Osteoblast (primary cell): ENCODE measurements around the gene LPCAT3. TPM values are rescaled to one million over a fixed set of nuclear protein-coding genes. Genes with fewer than 3 reads are reported as not detected.
A peak's percentile ranks its signal among the peaks of the same experiment; 100 is the strongest.

Source experiments
- DNase-seq: peaks from one replicate; pipeline ENCODE4 v3.0.0; 2011; ENCODE audit warnings: low spot score, mixed read lengths; ENCODE audit not compliant: insufficient read length; ENCODE audit errors: missing footprints
- H2AFZ ChIP-seq: 2 replicates; pipeline ENCODE4 v1.6.0; 2011; ENCODE audit warnings: mild to moderate bottlenecking, low read length
- H3K27ac ChIP-seq: 2 replicates; pipeline ENCODE4 v1.5.1; 2011; ENCODE audit warnings: mild to moderate bottlenecking, low read depth, low read length, moderate library complexity
- H3K27me3 ChIP-seq: 2 replicates; pipeline ENCODE4 v1.6.0; 2012; ENCODE audit warnings: mild to moderate bottlenecking, control low read depth, inconsistent platforms, low read length, moderate library complexity; ENCODE audit not compliant: insufficient read depth
- H3K36me3 ChIP-seq: 2 replicates; pipeline ENCODE4 v1.5.1; 2011; ENCODE audit warnings: mild to moderate bottlenecking, low read length, control low read depth, moderate library complexity; ENCODE audit not compliant: insufficient read depth
- H3K4me1 ChIP-seq: 2 replicates; pipeline ENCODE4 v1.5.1; 2011; ENCODE audit warnings: mild to moderate bottlenecking, low read length, control low read depth, moderate library complexity; ENCODE audit not compliant: insufficient read depth
- H3K4me2 ChIP-seq: 2 replicates; pipeline ENCODE4 v1.6.0; 2011; ENCODE audit warnings: mild to moderate bottlenecking, low read length; ENCODE audit not compliant: insufficient read depth
- H3K4me3 ChIP-seq: fragments of 200-600 bp; sonication (generic); 3 replicates; pipeline ENCODE4 v1.5.1; 2012; ENCODE audit warnings: mild to moderate bottlenecking, low read length, inconsistent platforms; ENCODE audit not compliant: insufficient read depth
- H3K79me2 ChIP-seq: 2 replicates; pipeline ENCODE4 v1.6.0; 2012; ENCODE audit warnings: mild to moderate bottlenecking, low read length, control low read depth, inconsistent platforms; ENCODE audit not compliant: insufficient read depth
- H3K9me3 ChIP-seq: 2 replicates; pipeline ENCODE4 v1.5.1; 2011; ENCODE audit warnings: low read depth, low read length, control low read depth
- H4K20me1 ChIP-seq: 2 replicates; pipeline ENCODE4 v1.6.0; 2012; ENCODE audit warnings: mild to moderate bottlenecking, low read length, control low read depth; ENCODE audit not compliant: insufficient read depth
- small RNA-seq: library from RNA; depleted of rRNA; stranded (forward); fragments of <200 nt; gene quantifications from one replicate; pipeline ENCODE3, GENCODE V24; 2012
- total RNA-seq: library from RNA; depleted of rRNA; stranded (reverse); fragments of >200 nt; gene quantifications from 2 replicates; pipeline ENCODE4 v1.2.3, GENCODE V29; 2012
- TF ChIP-seq, protein P1 (sequence below): IDR thresholded peaks from 2 replicates; pipeline ENCODE4 v1.5.1; 2011; ENCODE audit warnings: mild to moderate bottlenecking, low read depth, low read length, moderate library complexity; ENCODE audit errors: extremely low read depth

The LPCAT3 gene
- total RNA-seq, 1 donor, result 20.3 TPM

DNA sequence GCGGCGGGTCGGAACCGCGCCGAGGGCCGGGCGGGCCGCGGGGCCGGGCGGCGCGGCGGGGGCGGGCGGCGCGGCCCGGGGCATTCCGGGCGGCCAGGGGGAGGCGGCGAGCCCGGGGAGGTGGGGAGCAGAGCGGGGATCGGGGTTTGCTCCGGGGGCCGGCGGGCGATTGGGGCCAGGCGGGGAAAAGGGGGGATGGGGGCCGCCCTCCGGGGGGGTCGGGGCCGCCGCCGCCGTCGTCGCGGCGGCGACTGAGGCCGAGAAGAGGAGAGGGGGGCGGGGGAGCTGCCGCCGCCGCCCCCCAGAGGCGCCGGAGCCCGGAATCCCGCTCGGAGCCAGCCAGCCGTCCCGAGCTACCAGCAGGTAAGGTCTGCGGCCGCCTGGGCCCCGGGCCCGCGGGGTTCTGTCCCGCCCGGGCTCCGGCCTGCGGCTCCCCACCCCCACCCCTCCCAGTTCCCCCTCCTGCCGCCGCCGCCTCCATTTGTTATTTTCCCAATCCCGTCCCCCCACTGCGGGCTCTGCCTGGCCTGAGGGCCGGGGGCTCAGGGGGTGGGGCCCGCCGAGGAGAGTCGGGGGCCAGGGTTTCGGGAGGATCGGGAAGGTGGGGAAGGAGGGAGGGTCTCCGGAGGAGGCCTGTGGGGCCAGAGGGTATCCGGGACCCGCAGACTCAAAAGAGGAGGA, 90.1 kb downstream of the LPCAT3 start:
- peak overlapping the region; percentile 34 for H3K27ac ChIP-seq
- no peaks in the 10 kb centered on the region for H3K27me3 ChIP-seq
- DNase-seq, result peak; percentile 92
- H2AFZ ChIP-seq, result no peak overlapping the region
- TF ChIP-seq, protein P1, sequence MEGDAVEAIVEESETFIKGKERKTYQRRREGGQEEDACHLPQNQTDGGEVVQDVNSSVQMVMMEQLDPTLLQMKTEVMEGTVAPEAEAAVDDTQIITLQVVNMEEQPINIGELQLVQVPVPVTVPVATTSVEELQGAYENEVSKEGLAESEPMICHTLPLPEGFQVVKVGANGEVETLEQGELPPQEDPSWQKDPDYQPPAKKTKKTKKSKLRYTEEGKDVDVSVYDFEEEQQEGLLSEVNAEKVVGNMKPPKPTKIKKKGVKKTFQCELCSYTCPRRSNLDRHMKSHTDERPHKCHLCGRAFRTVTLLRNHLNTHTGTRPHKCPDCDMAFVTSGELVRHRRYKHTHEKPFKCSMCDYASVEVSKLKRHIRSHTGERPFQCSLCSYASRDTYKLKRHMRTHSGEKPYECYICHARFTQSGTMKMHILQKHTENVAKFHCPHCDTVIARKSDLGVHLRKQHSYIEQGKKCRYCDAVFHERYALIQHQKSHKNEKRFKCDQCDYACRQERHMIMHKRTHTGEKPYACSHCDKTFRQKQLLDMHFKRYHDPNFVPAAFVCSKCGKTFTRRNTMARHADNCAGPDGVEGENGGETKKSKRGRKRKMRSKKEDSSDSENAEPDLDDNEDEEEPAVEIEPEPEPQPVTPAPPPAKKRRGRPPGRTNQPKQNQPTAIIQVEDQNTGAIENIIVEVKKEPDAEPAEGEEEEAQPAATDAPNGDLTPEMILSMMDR, result no peak
- no peaks in the 10 kb centered on the region for H3K9me3 ChIP-seq
- peaks cover 55% of the 10 kb centered on the region for H3K4me1 ChIP-seq
- peaks cover 31% of the 10 kb centered on the region for H4K20me1 ChIP-seq
- H3K4me2 ChIP-seq, result peak overlapping the region; percentile 94
- peaks cover 8% of the 10 kb centered on the region for H3K36me3 ChIP-seq
- peak overlapping the region; percentile 89 for H3K4me3 ChIP-seq
- H3K79me2 ChIP-seq, result peaks cover 58% of the 10 kb centered on the region

DNA sequence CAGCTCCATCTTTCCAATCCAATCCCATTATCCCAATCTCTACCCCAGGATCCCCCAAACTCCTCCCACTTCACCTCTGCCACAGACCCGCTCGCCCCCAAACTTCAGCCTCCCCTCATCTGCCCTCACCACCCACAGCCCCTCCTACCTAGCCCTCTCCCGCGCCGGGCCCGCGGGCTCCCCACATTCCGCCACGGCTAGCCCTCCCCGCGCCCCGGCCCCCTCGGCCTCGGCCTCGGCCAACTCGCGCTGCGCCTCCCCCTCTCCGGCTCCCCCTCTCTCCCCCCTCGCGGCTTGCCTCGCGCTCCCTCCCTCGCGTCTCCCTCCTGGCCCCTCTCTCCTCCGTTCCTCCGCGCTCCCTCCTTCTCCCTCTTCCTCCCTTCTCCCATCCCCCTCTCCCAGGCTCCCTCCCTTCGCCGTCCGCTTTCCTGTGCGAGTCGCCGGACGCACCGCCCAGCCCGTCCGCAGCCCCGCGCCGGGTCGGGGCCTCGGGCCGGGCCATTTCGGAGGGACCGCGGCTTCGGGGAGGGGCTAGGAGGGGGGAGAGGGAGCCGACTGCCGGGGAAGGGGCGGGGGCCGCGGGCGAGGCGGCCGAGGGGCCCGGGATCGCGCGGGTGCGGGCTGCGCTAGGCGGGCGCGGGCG, 90.8 kb downstream of the LPCAT3 start, which contains the start of gene ATN1:
Gene ATN1, plus strand, starts transcription at position 581 of the 643 bp plus-strand sequence. CDS start 6,043 bp downstream, outside the sequence.
- no peaks in the 10 kb centered on the region for H3K27me3 ChIP-seq
- DNase-seq, result peak; percentile 97
- TF ChIP-seq, protein P1, result no peak
- H3K9me3 ChIP-seq, result no peaks in the 10 kb centered on the region
- peaks cover 10% of the 10 kb centered on the region for H3K36me3 ChIP-seq
- H3K79me2 ChIP-seq, result peaks cover 51% of the 10 kb centered on the region
- peak within 1 kb of the TSS; percentile 90 for H3K27ac ChIP-seq
- H2AFZ ChIP-seq, result peak within 1 kb of the TSS; percentile 70
- H3K4me3 ChIP-seq, result peak within 1 kb of the TSS; percentile 89
- H3K4me1 ChIP-seq, result peaks cover 55% of the 10 kb centered on the region
- peak within 1 kb of the TSS; percentile 96 for H3K4me2 ChIP-seq
- peaks cover 24% of the 10 kb centered on the region for H4K20me1 ChIP-seq

Small RNAs within 50 kb of the gene (small RNA-seq; reads per million reads assigned to genes)
- gene AC006512.1 (not detected), gene MIR141 (9.1 reads per million, percentile 91 among the genes with 10 or more reads in this experiment), gene MIR200C (13.2 reads per million, percentile 93 among the genes with 10 or more reads in this experiment), gene RNU7-1 (not detected), gene SCARNA12 (3.0 reads per million, percentile 78 among the genes with 10 or more reads in this experiment)

Other genes with a start within 250 kb of the LPCAT3 start
- not detected in 2 replicates for gene LAG3, start 246.0 kb downstream of the LPCAT3 start, total RNA-seq
- gene CD4, start 228.9 kb downstream of the LPCAT3 start, total RNA-seq, result 10.9 and 15.0 TPM in 2 replicates
- gene GPR162, start 196.7 kb downstream of the LPCAT3 start, total RNA-seq, result 1.4 and 5.0 TPM in 2 replicates
- 108 and 130 TPM in 2 replicates for gene P3H3, start 190.1 kb downstream of the LPCAT3 start, total RNA-seq
- 1.4 and 2.7 TPM in 2 replicates for gene GNB3, start 177.6 kb downstream of the LPCAT3 start, total RNA-seq
- 4.0 and 5.0 TPM in 2 replicates for gene CDCA3, start 167.2 kb downstream of the LPCAT3 start, total RNA-seq
- gene USP5, start 166.3 kb downstream of the LPCAT3 start, total RNA-seq, result 65.7 and 77.1 TPM in 2 replicates
- gene TPI1, start 150.9 kb downstream of the LPCAT3 start, total RNA-seq, result 385 and 553 TPM in 2 replicates
- 11.5 and 11.9 TPM in 2 replicates for gene SPSB2, start 145.2 kb downstream of the LPCAT3 start, total RNA-seq
- gene LRRC23, start 113.7 kb downstream of the LPCAT3 start, total RNA-seq, result 7.1 and 7.6 TPM in 2 replicates
- gene ENO2, start 103.9 kb downstream of the LPCAT3 start, total RNA-seq, result 8.5 and 13.4 TPM in 2 replicates
- 10.3 and 14.1 TPM in 2 replicates for gene ATN1, start 90.5 kb downstream of the LPCAT3 start, total RNA-seq
- not detected in 2 replicates for gene RNU7-1, start 74.7 kb downstream of the LPCAT3 start, total RNA-seq
- gene C12orf57, start 74.5 kb downstream of the LPCAT3 start, total RNA-seq, result 81.4 and 93.4 TPM in 2 replicates
- 0.29 and 0.36 TPM in 2 replicates for gene PTPN6, start 67.1 kb downstream of the LPCAT3 start, total RNA-seq
- 161 and 168 TPM in 2 replicates for gene PHB2, start 47.8 kb downstream of the LPCAT3 start, total RNA-seq
- gene EMG1, start 47.6 kb downstream of the LPCAT3 start, total RNA-seq, result 21.0 and 25.3 TPM in 2 replicates
- gene C1S, start 42.2 kb upstream of the LPCAT3 start, total RNA-seq, result 443 and 478 TPM in 2 replicates
- 313 and 330 TPM in 2 replicates for gene C1R, start 74.0 kb upstream of the LPCAT3 start, total RNA-seq
- gene C1RL, start 90.7 kb upstream of the LPCAT3 start, total RNA-seq, result 63.7 and 67.5 TPM in 2 replicates
- gene RBP5, start 110.4 kb upstream of the LPCAT3 start, total RNA-seq, result not detected in 2 replicates
- 6.2 and 7.6 TPM in 2 replicates for gene CLSTN3, start 111.9 kb upstream of the LPCAT3 start, total RNA-seq
- gene PEX5, start 171.2 kb upstream of the LPCAT3 start, total RNA-seq, result 35.7 and 48.5 TPM in 2 replicates